Panc1 (cell line): ENCODE data around the gene TANGO6. TPM values are rescaled to one million over a fixed set of nuclear protein-coding genes. Genes with fewer than 3 reads are reported as not detected.

Source experiments
- ATAC-seq: fragments of 200-7000 bp; cut with Tn5 transposase; 2 replicates; pipeline ENCODE4 v1.9.1; 2020; ENCODE audit warnings: mild to moderate bottlenecking, moderate library complexity
- BruUV-seq: library from RNA; stranded (reverse); fragments of 400-500 nt; replicated peaks from 2 replicates; lab custom pipeline; 2021; lab: Mats Ljungman, UMichigan
- CTCF ChIA-PET: fragments of 300-600 bp; sonication (Branson Sonifier 250); formaldehyde crosslinking; loops from one replicate; lab custom pipeline; 2022; ENCODE audit warnings: antibody characterized with exemption; lab: Charles Lee
- POLR2A ChIA-PET: fragments of 300-600 bp; sonication (Branson Sonifier 250); formaldehyde crosslinking; loops from one replicate; lab custom pipeline; 2022; ENCODE audit warnings: antibody characterized with exemption; lab: Charles Lee
- DNase-seq: peaks from one replicate; pipeline ENCODE4 v3.0.0-alpha.2; 2010; ENCODE audit warnings: low read depth, low spot score
- H3K27ac ChIP-seq: 2 replicates; pipeline ENCODE4 v1.5.1; 2011; ENCODE audit warnings: mild to moderate bottlenecking, low read length, inconsistent platforms
- H3K27me3 ChIP-seq: fragments of 200-500 bp; sonication (Bioruptor generic); 2 replicates; pipeline ENCODE4 v1.6.0; 2014; ENCODE audit warnings: low read length, inconsistent platforms; ENCODE audit not compliant: control insufficient read depth, insufficient read depth
- H3K36me3 ChIP-seq: fragments of 200-500 bp; sonication (Bioruptor generic); 2 replicates; pipeline ENCODE4 v1.5.1; 2014; ENCODE audit warnings: inconsistent platforms, mild to moderate bottlenecking, low read length, moderate library complexity; ENCODE audit not compliant: control insufficient read depth, insufficient read depth
- H3K4me1 ChIP-seq: 2 replicates; pipeline ENCODE4 v1.5.1; 2011; ENCODE audit warnings: inconsistent platforms, mild to moderate bottlenecking, low read length, moderate library complexity; ENCODE audit not compliant: control insufficient read depth, insufficient read depth
- H3K4me3 ChIP-seq, 2 experiments: 2 replicates each; pipeline ENCODE4 v1.5.1; 2011 to 2012; ENCODE audit warnings: low read depth in 2 of 2, low read length in 2 of 2, mild to moderate bottlenecking in 2 of 2, inconsistent platforms in 1 of 2, moderate library complexity in 1 of 2
- H3K9me3 ChIP-seq: fragments of 200-500 bp; sonication (Bioruptor generic); 2 replicates; pipeline ENCODE4 v1.5.1; 2014; ENCODE audit warnings: low read depth, mild to moderate bottlenecking, inconsistent platforms, low read length, moderate library complexity; ENCODE audit not compliant: control insufficient read depth, insufficient read depth
- CTCF ChIP-seq: fragments of 450-650 bp; IDR thresholded peaks from 2 replicates; pipeline ENCODE4 v1.5.1; 2017; ENCODE audit warnings: mild to moderate bottlenecking
- POLR2AphosphoS5 ChIP-seq: IDR thresholded peaks from 2 replicates; pipeline ENCODE4 v1.6.1; 2012; ENCODE audit warnings: mild to moderate bottlenecking, low read depth, low read length, moderate library complexity
- REST ChIP-seq, 2 experiments: IDR thresholded peaks; 2 replicates each; pipeline ENCODE4 v1.6.1; 2011 to 2012; ENCODE audit warnings: low read depth in 2 of 2, control low read depth in 1 of 2, low read length in 1 of 2, mild to moderate bottlenecking in 1 of 2, moderate library complexity in 1 of 2; ENCODE audit not compliant: insufficient read depth in 1 of 2
- SIN3A ChIP-seq: IDR thresholded peaks from 2 replicates; pipeline ENCODE4 v1.6.1; 2012; ENCODE audit warnings: low read depth, mild to moderate bottlenecking, low read length, moderate library complexity, borderline replicate concordance; ENCODE audit not compliant: insufficient read depth
- TCF7L2 ChIP-seq: IDR thresholded peaks from 2 replicates; pipeline ENCODE4 v1.6.1; 2011; ENCODE audit warnings: mild to moderate bottlenecking, low read depth, low read length, inconsistent platforms
- in situ Hi-C: cut with HindIII; loops from 2 replicates; pipeline ENCODE4 v1.10.0; 2016; ENCODE audit warnings: low sequenced_read_pairs, low pct_unique_long_range_greater_than_20kb
- intact Hi-C: fragments of 100-400 bp; cut with micrococcal nuclease; formaldehyde crosslinking; loops from one replicate; pipeline ENCODE4 v1.10.0; 2022; ENCODE audit not compliant: unreplicated experiment
- total RNA-seq: library from RNA; stranded (reverse); gene quantifications from one replicate; pipeline ENCODE4 v1.2.1, GENCODE V29; 2021; ENCODE audit not compliant: unreplicated experiment

Gene TANGO6
- total RNA-seq, 1 experiment from 2014 or later = 11.0 TPM

GRCh38 chr16:68936736-68937631 lies 93.7 kb downstream of the TANGO6 start:
- POLR2A ChIA-PET = no interaction called here
- no peak for ATAC-seq
- no TSS peak for BruUV-seq
- in situ Hi-C loops = no loop called here
- DNase-seq = no peak
- Histone ChIP-seq H3K27ac (no peak overlapping the region), H3K4me3 (no peak overlapping the region), H3K4me1 (no peaks in the 10 kb centered on the region), H3K9me3 (no peaks in the 10 kb centered on the region), H3K27me3 (no peaks in the 10 kb centered on the region), H3K36me3 (no peaks in the 10 kb centered on the region)
- intact Hi-C loops = no loop called here
- no peak for TF ChIP-seq CTCF
- no peak for TF ChIP-seq REST (IDR thresholded peaks at IDR 0.05; ENCODE audit: insufficient read depth in 1 of 2, low read depth in 2 of 2, low read length in 1 of 2)
- no peak for TF ChIP-seq POLR2AphosphoS5
- no peak for TF ChIP-seq SIN3A
- TF ChIP-seq TCF7L2 = no peak
- CTCF ChIA-PET = no interaction called here

- Histone ChIP-seq H3K4me1 (no peaks in the 10 kb centered on the region), H3K4me3 (no peak overlapping the region), H3K9me3 (no peaks in the 10 kb centered on the region), H3K27ac (no peak overlapping the region), H3K36me3 (no peaks in the 10 kb centered on the region), H3K27me3 (no peaks in the 10 kb centered on the region)
- DNase-seq (no peak), ATAC-seq (no peak)
- ChIA-PET POLR2A (no interaction called here), CTCF (no interaction called here)
- TF ChIP-seq CTCF = no peak
- no peak for TF ChIP-seq REST (IDR thresholded peaks at IDR 0.05; ENCODE audit: insufficient read depth in 1 of 2, low read depth in 2 of 2, low read length in 1 of 2)
- TF ChIP-seq POLR2AphosphoS5 = no peak
- no peak for TF ChIP-seq TCF7L2
- no peak for TF ChIP-seq SIN3A
- in situ Hi-C loops (no loop called here), intact Hi-C loops (no loop called here)
- no TSS peak for BruUV-seq
These were observed 96.5 kb downstream of the TANGO6 start for GRCh38 chr16:68939692-68940320.
